Measurements from ENCODE around the gene HOXB1.
"Not testable (repeated sequence)": the region's sequence is repeated elsewhere in the genome, so short reads cannot be mapped to it uniquely, and the experiment has no call there.

HOXB1 gene

GRCh38 chr17:48541577-48542113 is 10.8 kb upstream of the HOXB1 start:
- no peak for DNase-seq

GRCh38 chr17:48541036-48541576 is 10.3 kb upstream of the HOXB1 start:
- DNase-seq, result no peak

DNA sequence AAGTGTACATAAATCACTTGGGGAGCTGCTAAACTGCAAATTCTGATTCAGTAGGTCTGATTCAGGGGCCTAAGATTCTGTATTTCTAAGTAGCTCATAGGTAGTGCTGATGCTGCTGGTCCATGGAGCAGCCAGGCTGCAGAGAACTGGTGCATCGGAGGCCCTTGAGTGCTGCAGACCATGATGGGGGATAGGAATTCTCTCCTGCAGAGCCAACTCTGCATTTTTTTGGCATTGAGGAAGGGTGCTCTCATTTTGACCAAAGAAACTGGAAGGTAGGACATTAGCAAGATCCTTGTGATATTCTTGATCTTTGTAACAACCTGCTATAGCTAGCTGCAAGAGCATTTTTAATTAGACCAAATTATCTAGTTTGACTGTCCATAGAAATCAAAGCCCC is 9.4 kb upstream of the HOXB1 start:
- no peak for DNase-seq

DNA sequence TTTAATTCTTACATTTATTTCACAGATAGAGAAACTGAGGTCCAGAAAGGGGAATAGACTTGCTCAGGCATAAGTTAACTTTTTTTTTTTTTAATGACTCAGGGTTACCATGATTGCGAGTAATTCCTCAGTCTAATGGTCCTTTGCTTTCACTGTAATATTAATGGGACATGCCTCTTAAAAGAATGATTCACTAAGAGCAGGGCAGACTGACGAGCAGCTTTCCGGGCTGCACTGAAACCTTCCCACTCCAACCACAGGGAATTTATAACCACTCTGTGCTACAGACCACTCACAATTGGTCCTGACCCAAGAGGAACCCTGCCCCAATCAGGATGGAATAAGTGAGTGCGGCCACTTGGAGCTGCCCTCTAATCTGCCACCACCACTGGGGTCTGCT is 8.4 kb upstream of the HOXB1 start:
- DNase-seq, result no peak

DNA sequence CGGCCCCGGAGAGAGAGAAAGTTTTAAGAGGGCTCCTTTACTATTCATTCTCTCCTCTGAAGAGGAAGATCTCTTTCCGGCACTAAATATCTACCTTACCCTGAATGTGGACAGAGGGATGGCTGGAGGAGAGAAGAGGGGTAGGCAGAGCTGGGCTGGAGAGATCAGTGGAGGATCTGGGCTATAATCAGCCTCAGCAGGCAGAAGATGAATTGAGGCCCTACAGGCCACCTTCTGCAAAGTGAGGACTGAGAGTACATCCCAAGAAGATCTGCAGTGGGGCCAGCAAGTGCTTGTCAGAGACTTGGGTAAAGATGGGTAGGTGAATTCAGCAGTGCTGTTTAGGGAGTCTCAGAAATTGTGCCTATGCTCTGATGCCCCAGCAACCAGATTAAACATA is 6.5 kb upstream of the HOXB1 start:
- DNase-seq, result no peak

- not testable (repeated sequence) for DNase-seq
These were observed 5.2 kb upstream of the HOXB1 start for GRCh38 chr17:48535793-48536559.

DNA sequence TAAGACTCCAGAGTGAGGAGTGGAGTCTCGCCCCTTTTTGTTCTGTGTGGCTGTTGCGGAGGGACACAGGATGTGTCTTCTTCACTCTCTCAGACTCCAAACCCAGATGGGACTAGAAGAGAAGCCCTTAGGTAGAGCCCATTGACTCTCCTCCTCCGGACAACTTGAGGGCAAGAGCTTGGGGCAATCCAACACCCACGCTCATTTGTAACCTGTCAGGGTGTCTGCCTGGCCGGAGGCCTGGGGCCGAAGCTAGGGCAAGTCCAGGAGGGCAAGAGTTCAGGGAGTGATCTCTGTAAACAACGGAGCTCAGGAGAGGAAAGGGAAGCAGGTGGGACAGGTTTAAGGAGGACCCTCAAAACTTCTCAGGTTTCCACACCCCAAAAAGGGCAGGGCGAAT is 1.4 kb upstream of the HOXB1 start:
- no peak for DNase-seq

- no peak for DNase-seq
These were observed 464 bp downstream of the HOXB1 start for GRCh38 chr17:48530208-48530886.

GRCh38 chr17:48529683-48530009 is 1.2 kb downstream of the HOXB1 start:
- DNase-seq, result no peak

- DNase-seq, result no peak
These were observed 1.7 kb downstream of the HOXB1 start for GRCh38 chr17:48528936-48529682.

- no peak for DNase-seq
These were observed 2.5 kb downstream of the HOXB1 start for GRCh38 chr17:48528153-48528935.

DNA sequence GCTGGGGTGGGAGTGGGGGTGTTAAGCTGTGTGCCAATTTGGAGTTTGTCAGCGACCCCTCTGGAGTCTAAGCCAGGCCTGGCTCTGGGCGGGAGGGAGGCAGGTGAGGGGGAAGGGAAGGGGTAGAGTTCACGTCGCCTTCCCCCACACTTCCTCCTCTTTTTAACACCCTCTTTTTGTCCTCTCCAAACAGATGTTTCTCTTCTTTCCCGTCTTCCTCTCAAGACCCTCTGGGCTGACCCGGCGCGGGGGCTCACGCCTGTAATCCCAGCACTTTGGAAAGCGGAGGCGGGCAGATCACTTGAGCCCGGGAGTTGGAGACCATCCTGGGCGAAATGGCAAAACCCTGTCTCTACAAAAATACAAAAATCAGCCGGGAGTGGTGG is 3.3 kb downstream of the HOXB1 start:
- no peak for DNase-seq

- no peak for DNase-seq
These were observed 3.9 kb downstream of the HOXB1 start for GRCh38 chr17:48526608-48527546.

DNA sequence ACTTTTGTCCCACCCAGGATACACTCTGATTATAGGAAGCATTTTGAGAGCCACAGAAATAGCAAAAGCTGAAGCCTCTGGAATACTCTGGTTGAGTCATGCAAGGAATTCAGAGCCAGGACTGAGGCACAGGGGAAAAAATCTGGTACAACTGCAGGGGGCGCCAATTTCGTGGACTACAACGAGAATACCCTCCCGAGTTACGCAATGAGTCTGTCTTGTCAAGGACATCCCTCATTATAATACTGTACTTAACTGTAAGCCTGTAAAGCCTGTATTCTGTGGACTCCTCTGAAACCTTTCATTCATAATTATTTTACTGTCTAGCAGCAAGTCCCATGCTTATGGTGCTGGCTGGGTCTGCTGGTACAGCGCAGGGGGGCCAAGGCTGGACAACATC is 7.8 kb downstream of the HOXB1 start:
- DNase-seq, result no peak

- DNase-seq, result no peak
These were observed 8.7 kb downstream of the HOXB1 start for GRCh38 chr17:48522031-48522653.

DNA sequence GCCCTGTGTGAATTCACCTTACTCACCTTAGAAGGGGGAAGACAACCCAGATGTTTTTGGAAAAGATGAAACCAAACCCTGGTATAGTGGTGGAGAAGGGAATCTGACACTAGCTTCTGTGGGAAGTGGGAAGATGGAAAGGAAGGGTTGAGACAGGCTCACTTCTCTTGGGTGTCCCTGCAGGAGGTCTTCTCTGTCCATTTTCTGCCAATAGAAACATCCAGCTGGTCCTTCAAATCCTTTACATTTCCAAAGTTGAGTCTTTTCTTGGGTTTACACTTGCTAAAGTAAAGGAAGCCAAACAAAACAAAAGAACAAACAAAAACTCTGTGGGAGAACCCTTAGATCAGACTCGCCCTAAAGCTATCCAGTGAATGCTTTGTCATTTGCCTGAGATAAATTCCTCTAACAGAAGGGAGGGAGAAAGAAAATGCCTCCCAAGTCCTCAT is 10.2 kb downstream of the HOXB1 start:
- DNase-seq, result no peak

DNA sequence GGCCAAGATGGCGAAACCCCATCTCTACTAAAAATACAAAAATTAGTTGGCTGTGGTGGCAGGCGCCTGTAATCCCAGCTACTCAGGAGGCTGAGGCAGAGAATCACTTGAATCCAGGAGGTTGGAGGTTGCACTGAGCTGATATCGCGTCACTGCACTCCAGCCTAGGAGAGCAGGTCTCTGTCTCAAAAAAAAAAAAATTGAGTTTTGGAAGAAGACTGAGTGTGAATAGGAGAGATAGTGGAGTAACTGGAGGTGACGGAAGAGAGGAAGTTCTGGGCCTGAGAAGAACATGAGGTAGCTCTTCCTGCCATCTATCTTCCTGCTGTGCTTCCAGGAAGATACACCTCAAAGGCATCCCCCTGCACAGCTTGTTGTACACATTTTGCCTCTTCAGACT is 11.4 kb downstream of the HOXB1 start:
- no peak for DNase-seq

DNA sequence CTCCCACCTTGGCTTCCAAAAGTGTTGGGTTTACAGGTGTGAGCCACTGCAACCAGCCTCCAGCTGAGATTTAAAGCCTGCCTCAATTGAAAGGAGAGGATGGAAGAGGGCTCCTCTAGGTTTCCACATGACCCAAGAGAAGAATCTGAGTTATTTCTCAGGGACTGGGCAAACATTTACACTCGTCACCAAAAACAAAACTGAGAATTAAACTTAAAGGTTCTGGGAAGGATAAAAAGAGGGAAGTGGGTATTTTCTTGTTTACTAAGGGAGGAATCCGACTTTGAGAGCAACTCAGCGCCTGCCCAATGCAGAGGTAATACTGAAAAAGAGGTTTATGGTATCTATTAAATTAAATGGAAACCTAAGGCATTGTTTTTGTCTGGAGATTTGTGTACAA is 13.3 kb downstream of the HOXB1 start:
- no peak for DNase-seq

DNA sequence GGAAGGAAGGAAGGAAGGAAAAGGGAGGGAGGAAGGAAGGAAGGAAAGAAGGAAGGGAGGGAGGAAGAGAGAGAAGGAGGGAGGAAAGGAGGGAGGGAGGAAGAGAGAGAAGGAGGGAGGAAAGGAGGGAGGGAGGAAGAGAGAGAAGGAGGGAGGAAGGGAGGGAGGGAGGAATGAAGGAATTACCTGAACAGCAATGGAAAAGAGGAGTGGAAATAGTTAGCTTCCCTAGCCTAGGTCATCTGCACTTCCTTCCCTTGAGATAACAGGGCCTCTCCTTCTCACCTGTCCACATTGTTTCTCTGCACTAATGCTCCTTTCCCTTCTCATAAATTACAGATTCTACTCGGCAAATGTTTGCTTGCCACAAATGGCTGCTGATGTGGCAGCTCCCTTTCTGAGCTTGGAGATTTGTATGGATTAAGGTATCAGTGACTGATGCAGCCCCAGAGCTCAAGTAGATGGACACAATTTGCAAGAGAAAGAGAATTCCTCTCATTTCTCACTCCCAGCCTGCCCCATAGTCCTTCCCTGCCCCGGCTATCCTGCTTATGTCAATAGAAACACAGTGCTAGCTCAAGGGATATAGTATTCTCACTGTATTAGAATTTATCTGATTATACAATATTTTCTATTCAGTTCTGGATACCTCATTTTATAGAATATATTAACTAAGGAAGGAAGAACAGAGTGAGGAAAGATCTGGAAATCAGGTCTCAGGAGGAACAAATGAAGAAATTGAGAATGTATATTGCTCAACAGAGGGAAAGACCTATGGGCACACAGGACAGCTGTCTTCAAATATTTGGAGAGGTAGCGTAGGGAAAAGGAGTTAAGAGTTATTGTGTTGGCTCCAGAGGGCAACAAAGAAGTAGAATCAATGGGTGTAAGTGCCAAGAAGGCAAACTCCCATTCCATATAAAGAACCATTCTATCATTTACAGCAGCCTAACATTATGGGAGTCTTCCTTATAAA is 14.6 kb downstream of the HOXB1 start:
- DNase-seq, result no peak

DNA sequence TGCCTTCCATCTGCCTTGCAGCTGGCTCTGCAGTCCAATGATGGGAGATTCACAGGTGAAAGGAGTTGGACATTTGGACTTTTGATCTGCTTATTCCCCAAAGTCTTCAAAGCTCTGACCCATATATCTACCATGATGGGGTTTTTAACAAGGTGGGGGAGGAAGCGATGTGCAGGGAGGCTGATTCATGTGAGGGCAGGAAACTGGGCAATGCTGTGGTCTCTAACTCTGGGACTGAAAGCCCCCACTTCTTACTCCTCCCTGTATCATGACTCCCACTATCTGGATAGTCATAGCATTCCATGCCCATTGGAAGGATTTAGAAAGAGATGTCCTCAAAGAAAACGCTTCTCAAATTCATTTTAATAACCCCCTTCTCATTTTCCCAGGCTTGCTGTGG is 16.3 kb downstream of the HOXB1 start:
- DNase-seq, result no peak
